ENCODE results near the gene SNX19. TPM values are rescaled to one million over a fixed set of nuclear protein-coding genes. Genes with fewer than 3 reads are reported as not detected.
"Not testable (repeated sequence)": the region's sequence is repeated elsewhere in the genome, so short reads cannot be mapped to it uniquely, and the experiment has no call there.

Gene SNX19
- polyA plus RNA-seq, 4 donors = 46.5 to 52.0 (median 48.5) TPM

- DNase-seq (ENCODE audit: low read depth in 4 of 4, low spot score in 3 of 4) = no peak
Observed at GRCh38 chr11:130876931-130877915, 39.1 kb downstream of the SNX19 start.

GRCh38 chr11:130876100-130876499, 40.2 kb downstream of the SNX19 start:
- DNase-seq (ENCODE audit: low read depth in 4 of 4, low spot score in 3 of 4) = no peak

GRCh38 chr11:130874955-130875531, 41.2 kb downstream of the SNX19 start:
- DNase-seq (ENCODE audit: low read depth in 4 of 4, low spot score in 3 of 4) = no peak

GRCh38 chr11:130874396-130874795, 41.9 kb downstream of the SNX19 start:
- no peak for DNase-seq (ENCODE audit: low read depth in 4 of 4, low spot score in 3 of 4)

- no peak for DNase-seq (ENCODE audit: low read depth in 4 of 4, low spot score in 3 of 4)
Observed at GRCh38 chr11:130873761-130874160, 42.5 kb downstream of the SNX19 start.

GRCh38 chr11:130872981-130873380, 43.3 kb downstream of the SNX19 start:
- DNase-seq (ENCODE audit: low read depth in 4 of 4, low spot score in 3 of 4) = no peak

- DNase-seq (ENCODE audit: low read depth in 4 of 4, low spot score in 3 of 4) = no peak
Observed at GRCh38 chr11:130872513-130872912, 43.8 kb downstream of the SNX19 start.

- DNase-seq (ENCODE audit: low read depth in 4 of 4, low spot score in 3 of 4) = no peak
Observed at GRCh38 chr11:130872102-130872501, 44.2 kb downstream of the SNX19 start.

- no peak for DNase-seq (ENCODE audit: low read depth in 4 of 4, low spot score in 3 of 4)
Observed at GRCh38 chr11:130871616-130872015, 44.7 kb downstream of the SNX19 start.

GRCh38 chr11:130868721-130869390, 47.4 kb downstream of the SNX19 start:
- no peak for DNase-seq (ENCODE audit: low read depth in 4 of 4, low spot score in 3 of 4)

GRCh38 chr11:130868086-130868710, 48.1 kb downstream of the SNX19 start:
- DNase-seq (ENCODE audit: low read depth in 4 of 4, low spot score in 3 of 4) = no peak

GRCh38 chr11:130866831-130867230, 49.4 kb downstream of the SNX19 start:
- no peak for DNase-seq (ENCODE audit: low read depth in 4 of 4, low spot score in 3 of 4)

GRCh38 chr11:130865774-130866114, 50.5 kb downstream of the SNX19 start:
- DNase-seq (ENCODE audit: low read depth in 4 of 4, low spot score in 3 of 4) = no peak

- DNase-seq (ENCODE audit: low read depth in 4 of 4, low spot score in 3 of 4) = peak in 1 of 4 donors; percentile 40
Observed at GRCh38 chr11:130865091-130865773, 51.0 kb downstream of the SNX19 start.

GRCh38 chr11:130861902-130862860, 54.1 kb downstream of the SNX19 start:
- peak; percentile 89 to 94 (median 90) for DNase-seq (ENCODE audit: low read depth in 4 of 4, low spot score in 3 of 4)

GRCh38 chr11:130861283-130861682, 55.0 kb downstream of the SNX19 start:
- no peak for DNase-seq (ENCODE audit: low read depth in 4 of 4, low spot score in 3 of 4)

GRCh38 chr11:130859886-130860285, 56.4 kb downstream of the SNX19 start:
- no peak for DNase-seq (ENCODE audit: low read depth in 4 of 4, low spot score in 3 of 4)

- DNase-seq (ENCODE audit: low read depth in 4 of 4, low spot score in 3 of 4) = no peak
Observed at GRCh38 chr11:130858215-130858614, 58.1 kb downstream of the SNX19 start.

- DNase-seq (ENCODE audit: low read depth in 4 of 4, low spot score in 3 of 4) = not testable (repeated sequence)
Observed at GRCh38 chr11:130855707-130856106, 60.6 kb downstream of the SNX19 start.
